H9 (cell line): Measurements from ENCODE around the gene MEGF8. TPM values are rescaled to one million over a fixed set of nuclear protein-coding genes. Genes with fewer than 3 reads are reported as not detected.

Source experiments
- DNase-seq: peaks from one replicate; pipeline ENCODE4 v3.0.0-alpha.2; 2017
- H2AFZ ChIP-seq: one replicate; pipeline ENCODE4 v1.6.1; 2013; ENCODE audit warnings: mild to moderate bottlenecking, low read length, control low read depth, moderate library complexity
- H2AK5ac ChIP-seq: 2 replicates; pipeline ENCODE4 v1.6.1; 2013; ENCODE audit warnings: low read length, control low read depth, mixed read lengths; ENCODE audit not compliant: insufficient read length
- H2BK120ac ChIP-seq: one replicate; pipeline ENCODE4 v1.6.1; 2013; ENCODE audit warnings: low read depth, mild to moderate bottlenecking, low read length, control low read depth, inconsistent platforms; ENCODE audit not compliant: poor library complexity, severe bottlenecking
- H2BK12ac ChIP-seq: 2 replicates; pipeline ENCODE4 v1.6.1; 2013; ENCODE audit warnings: low read length, control low read depth, mixed read lengths, low read depth; ENCODE audit not compliant: insufficient read length
- H2BK15ac ChIP-seq: 2 replicates; pipeline ENCODE4 v1.6.1; 2013; ENCODE audit warnings: low read depth, low read length, control low read depth
- H2BK20ac ChIP-seq: one replicate; pipeline ENCODE4 v1.6.1; 2013; ENCODE audit warnings: low read depth, mild to moderate bottlenecking, low read length, control low read depth, inconsistent platforms; ENCODE audit not compliant: poor library complexity, severe bottlenecking
- H2BK5ac ChIP-seq: 2 replicates; pipeline ENCODE4 v1.6.1; 2013; ENCODE audit warnings: low read length, control low read depth, mixed read lengths; ENCODE audit not compliant: insufficient read length
- H3K14ac ChIP-seq: 2 replicates; pipeline ENCODE4 v1.6.1; 2013; ENCODE audit warnings: low read length, control low read depth; ENCODE audit not compliant: insufficient read depth
- H3K18ac ChIP-seq: 2 replicates; pipeline ENCODE4 v1.6.1; 2013; ENCODE audit warnings: low read depth, mild to moderate bottlenecking, mixed read lengths, low read length, control low read depth; ENCODE audit not compliant: insufficient read length
- H3K23ac ChIP-seq: 2 replicates; pipeline ENCODE4 v1.6.1; 2013; ENCODE audit warnings: low read length, control low read depth, mixed read lengths, low read depth; ENCODE audit not compliant: insufficient read length
- H3K23me2 ChIP-seq: 2 replicates; pipeline ENCODE4 v1.6.1; 2013; ENCODE audit warnings: low read depth, mild to moderate bottlenecking, mixed read lengths, low read length, control low read depth; ENCODE audit not compliant: insufficient read length, poor library complexity, severe bottlenecking
- H3K27ac ChIP-seq: 2 replicates; pipeline ENCODE4 v1.5.1; 2013; ENCODE audit warnings: low read length, control low read depth, mixed read lengths, low read depth; ENCODE audit not compliant: insufficient read length
- H3K27me3 ChIP-seq: 2 replicates; pipeline ENCODE4 v1.6.1; 2013; ENCODE audit warnings: low read length, control low read depth, inconsistent platforms; ENCODE audit not compliant: insufficient read depth
- H3K4ac ChIP-seq: 2 replicates; pipeline ENCODE4 v1.6.1; 2013; ENCODE audit warnings: low read depth, mild to moderate bottlenecking, control low read depth, inconsistent platforms, low read length, moderate library complexity
- H3K4me1 ChIP-seq: 2 replicates; pipeline ENCODE4 v1.6.1; 2013; ENCODE audit warnings: low read length, control low read depth, inconsistent platforms; ENCODE audit not compliant: insufficient read depth
- H3K4me2 ChIP-seq: 2 replicates; pipeline ENCODE4 v1.6.1; 2013; ENCODE audit warnings: low read length, control low read depth, mixed read lengths; ENCODE audit not compliant: insufficient read length, insufficient read depth
- H3K56ac ChIP-seq: 2 replicates; pipeline ENCODE4 v1.6.1; 2013; ENCODE audit warnings: low read depth, mild to moderate bottlenecking, mixed read lengths, low read length, control low read depth; ENCODE audit not compliant: insufficient read length
- H3K79me1 ChIP-seq: 2 replicates; pipeline ENCODE4 v1.6.1; 2013; ENCODE audit warnings: low read depth, mild to moderate bottlenecking, moderate library complexity, low read length, control low read depth, inconsistent platforms; ENCODE audit not compliant: insufficient read depth, poor library complexity, severe bottlenecking
- H3K79me2 ChIP-seq: 2 replicates; pipeline ENCODE4 v1.6.1; 2013; ENCODE audit warnings: low read length, control low read depth, inconsistent platforms; ENCODE audit not compliant: insufficient read depth
- H3K9ac ChIP-seq: 2 replicates; pipeline ENCODE4 v1.6.1; 2013; ENCODE audit warnings: low read length, control low read depth, mixed read lengths; ENCODE audit not compliant: insufficient read length; ENCODE audit errors: extremely low read depth
- H3K9me3 ChIP-seq: one replicate; pipeline ENCODE4 v1.6.1; 2013; ENCODE audit warnings: low read depth, low read length, inconsistent platforms; ENCODE audit not compliant: control insufficient read depth
- H3T11ph ChIP-seq: one replicate; pipeline ENCODE4 v1.6.1; 2013; ENCODE audit warnings: mild to moderate bottlenecking, low read length, control low read depth, inconsistent platforms
- H4K20me1 ChIP-seq: one replicate; pipeline ENCODE4 v1.6.1; 2013; ENCODE audit not compliant: control insufficient read depth, insufficient read length, insufficient read depth
- H4K5ac ChIP-seq: 2 replicates; pipeline ENCODE4 v1.6.1; 2013; ENCODE audit warnings: low read depth, mild to moderate bottlenecking, mixed read lengths, low read length, control low read depth; ENCODE audit not compliant: insufficient read length
- H4K8ac ChIP-seq: replicated peaks from 2 replicates; pipeline ENCODE4 v1.6.1; 2013; ENCODE audit warnings: low read length, control low read depth, mixed read lengths, low read depth; ENCODE audit not compliant: insufficient read length
- H4K91ac ChIP-seq: 2 replicates; pipeline ENCODE4 v1.6.1; 2013; ENCODE audit warnings: low read depth, mild to moderate bottlenecking, moderate library complexity, mixed read lengths, low read length, control low read depth; ENCODE audit not compliant: insufficient read length
- H3K27ac Mint-ChIP-seq, 3 experiments: 2 replicates in 2 of 3; 3 replicates in 1 of 3; pipeline ENCODE4 v1.8.0; 2020 to 2021; ENCODE audit warnings: mixed read lengths in 3 of 3, mild to moderate bottlenecking in 1 of 3, moderate library complexity in 1 of 3
- H3K27me3 Mint-ChIP-seq: 2 replicates; pipeline ENCODE4 v1.8.0; 2021; ENCODE audit warnings: low read depth, mild to moderate bottlenecking, moderate library complexity, mixed read lengths
- H3K36me3 Mint-ChIP-seq, 3 experiments: 2 replicates in 2 of 3; 3 replicates in 1 of 3; pipeline ENCODE4 v1.8.0; 2020 to 2021; ENCODE audit warnings: low read depth in 3 of 3, mixed read lengths in 3 of 3; ENCODE audit not compliant: insufficient read depth in 1 of 3
- H3K4me1 Mint-ChIP-seq, 2 experiments: 2 replicates each; pipeline ENCODE4 v1.8.0; 2020; ENCODE audit warnings: mixed read lengths in 2 of 2
- H3K4me3 Mint-ChIP-seq, 2 experiments: 2 replicates in 1 of 2; 3 replicates in 1 of 2; pipeline ENCODE4 v1.8.0; 2020 to 2021; ENCODE audit warnings: mild to moderate bottlenecking in 2 of 2, mixed read lengths in 2 of 2, moderate library complexity in 1 of 2
- H3K9me3 Mint-ChIP-seq, 2 experiments: 2 replicates in 1 of 2; 3 replicates in 1 of 2; pipeline ENCODE4 v1.8.0; 2020; ENCODE audit warnings: mild to moderate bottlenecking in 2 of 2, mixed read lengths in 2 of 2, moderate library complexity in 1 of 2
- CTCF ChIP-seq: fragments of 200-600 bp; sonication (generic); conservative IDR thresholded peaks from 3 replicates; pipeline ENCODE4 v1.8.0; 2021; ENCODE audit warnings: antibody characterized with exemption, mild to moderate bottlenecking
- WGBS: extraction: QIAGEN DNeasy Blood & Tissue Kit; methylation state at CpG from one replicate; pipeline ENCODE4 v1.1.7; 2013; ENCODE audit warnings: missing lambda C conversion rate, low lambda C conversion rate, mixed read lengths; ENCODE audit not compliant: insufficient read length; ENCODE audit errors: extremely low coverage; 5-methylcytosine and 5-hydroxymethylcytosine counted together
- total RNA-seq: library from RNA; stranded (reverse); gene quantifications from 2 replicates; pipeline ENCODE4 v1.2.1, GENCODE V29; 2021

Gene MEGF8
- total RNA-seq, 1 experiment from 2014 or later: 28.4 TPM

GRCh38 chr19:42423462-42424344 lies 98.3 kb downstream of the MEGF8 start:
- Histone ChIP-seq H2BK12ac (no peak overlapping the region), H3K18ac (peak overlapping the region; percentile 76), H2AK5ac (no peak overlapping the region), H3K23ac (no peak overlapping the region), H3K27me3 (peaks cover 17% of the 10 kb centered on the region; the same call in 1 of the 2 replicates), H3K79me1 (no peaks in the 10 kb centered on the region), H4K91ac (no peak overlapping the region), H4K8ac (no peak overlapping the region), H3K79me2 (no peaks in the 10 kb centered on the region), H2BK5ac (no peak overlapping the region), H2BK20ac (no peak overlapping the region), H3T11ph (no peak overlapping the region), H2AFZ (no peak overlapping the region), H3K9ac (no peak overlapping the region), H3K4me1 (no peaks in the 10 kb centered on the region), H3K9me3 (no peaks in the 10 kb centered on the region), H3K23me2 (peaks cover 7% of the 10 kb centered on the region), H3K4me2 (peak overlapping the region; percentile 70), H2BK15ac (no peak overlapping the region), H3K56ac (no peak overlapping the region), H3K27ac (no peak overlapping the region), H4K20me1 (no peaks in the 10 kb centered on the region), H4K5ac (no peak overlapping the region), H2BK120ac (no peak overlapping the region), H3K4ac (no peak overlapping the region), H3K14ac (peak overlapping the region; percentile 54; the same call in 1 of the 2 replicates)
- Mint-ChIP-seq H3K27me3 (peaks cover 93% of the 10 kb centered on the region), H3K4me3 (peak overlapping the region; percentile 80 to 90), H3K36me3 (peaks cover 0 to 6% (median 3%) of the 10 kb centered on the region in 3 experiments; a peak in 4 of 7 replicates), H3K9me3 (peaks cover 0 to 3% of the 10 kb centered on the region in 2 experiments; a peak in 3 of 5 replicates), H3K27ac (no peak overlapping the region; a peak in 1 of 7 replicates), H3K4me1 (peaks cover 24 to 49% of the 10 kb centered on the region in 2 experiments)
- DNase-seq: peak; percentile 93
- TF ChIP-seq CTCF: no peak
- WGBS: no CpG with 5 or more reads among the region's 65 CpGs
